GM04504 (cell line): ENCODE measurements around the gene NRXN3.

Experiments used
- DNase-seq: peaks from one replicate; pipeline ENCODE4 v3.0.0-alpha.2; 2012; ENCODE audit warnings: low read depth

The NRXN3 gene

DNA sequence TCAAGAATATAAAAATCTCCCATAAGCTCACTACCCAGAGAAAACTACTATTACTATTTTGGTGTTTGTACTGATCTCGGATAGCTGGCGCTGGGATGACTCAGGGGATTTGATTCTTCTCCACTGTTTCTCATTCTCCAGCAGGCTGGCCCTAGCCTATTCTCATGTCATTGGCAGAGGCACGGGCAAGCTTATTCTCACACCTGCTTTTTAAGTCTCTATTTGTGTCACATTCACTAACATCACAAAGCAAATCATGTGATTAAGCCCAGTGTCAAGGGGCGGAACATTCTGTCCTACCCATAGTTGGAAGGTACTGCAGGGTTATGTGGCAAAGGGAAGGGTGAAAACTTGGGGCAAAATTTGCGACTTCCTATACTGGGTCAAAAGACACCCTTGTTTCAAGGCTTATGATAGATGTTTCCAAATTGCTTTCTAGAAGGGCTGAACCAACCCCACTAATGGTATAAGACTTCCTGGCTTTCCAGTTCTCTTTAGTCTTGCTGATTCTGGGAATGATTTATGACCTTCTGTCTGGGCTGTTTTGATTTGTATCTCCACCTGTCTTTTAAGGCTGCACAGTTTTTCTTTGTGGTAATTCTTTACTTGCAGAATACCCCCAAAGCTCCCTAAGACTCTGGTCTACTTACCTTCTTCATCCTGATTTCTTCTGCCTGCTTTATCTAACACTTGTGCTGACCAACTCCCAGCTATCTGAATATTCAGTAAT lies 406.4 kb downstream of the NRXN3 start:
- DNase-seq, result no peak

GRCh38 chr14:78581229-78581628 lies 411.1 kb downstream of the NRXN3 start:
- no peak for DNase-seq

- DNase-seq, result no peak
These were observed 416.5 kb downstream of the NRXN3 start for GRCh38 chr14:78586681-78587080.

DNA sequence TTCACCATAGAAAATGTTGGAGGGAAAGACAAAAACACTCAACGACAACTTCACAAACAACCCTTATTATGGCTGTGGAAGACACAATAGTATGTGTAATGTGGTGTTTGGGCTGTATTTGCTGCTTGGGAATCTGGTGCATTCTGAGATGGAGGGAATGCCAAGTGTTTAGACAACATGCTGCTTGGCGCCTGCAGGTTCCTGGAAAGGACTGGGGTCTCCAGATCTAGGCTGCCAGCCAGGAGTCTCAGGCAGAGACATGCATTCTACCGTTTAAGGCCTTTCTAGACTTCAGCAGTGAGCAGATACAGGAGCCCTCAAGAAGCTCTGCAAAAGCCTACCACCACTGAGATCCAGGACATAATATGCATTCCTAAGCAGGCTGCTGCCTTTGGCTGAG lies 418.7 kb downstream of the NRXN3 start:
- no peak for DNase-seq

- no peak for DNase-seq
These were observed 422.5 kb downstream of the NRXN3 start for GRCh38 chr14:78592616-78593219.

DNA sequence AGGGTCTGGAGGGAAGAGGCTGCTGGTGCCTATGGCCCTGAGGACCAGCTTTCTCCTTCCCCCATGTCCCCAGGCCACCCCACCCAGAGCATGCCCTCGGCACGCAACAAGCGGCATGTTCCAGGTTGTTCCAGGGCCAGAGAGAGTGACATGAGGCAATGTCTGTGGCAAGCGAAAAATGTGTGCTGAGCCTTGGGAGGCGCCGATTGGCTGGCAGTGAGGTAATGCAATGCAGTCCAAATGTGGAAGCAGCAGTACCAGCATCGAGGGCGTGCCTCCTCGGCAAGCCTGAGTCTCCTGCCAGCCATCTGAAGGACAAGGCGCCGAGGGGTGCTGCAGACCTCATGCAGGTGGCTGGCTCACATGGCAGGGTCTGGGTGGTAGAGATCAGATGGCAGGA lies 423.8 kb downstream of the NRXN3 start:
- peak; percentile 21 for DNase-seq

GRCh38 chr14:78595797-78596196 lies 425.6 kb downstream of the NRXN3 start:
- no peak for DNase-seq

DNA sequence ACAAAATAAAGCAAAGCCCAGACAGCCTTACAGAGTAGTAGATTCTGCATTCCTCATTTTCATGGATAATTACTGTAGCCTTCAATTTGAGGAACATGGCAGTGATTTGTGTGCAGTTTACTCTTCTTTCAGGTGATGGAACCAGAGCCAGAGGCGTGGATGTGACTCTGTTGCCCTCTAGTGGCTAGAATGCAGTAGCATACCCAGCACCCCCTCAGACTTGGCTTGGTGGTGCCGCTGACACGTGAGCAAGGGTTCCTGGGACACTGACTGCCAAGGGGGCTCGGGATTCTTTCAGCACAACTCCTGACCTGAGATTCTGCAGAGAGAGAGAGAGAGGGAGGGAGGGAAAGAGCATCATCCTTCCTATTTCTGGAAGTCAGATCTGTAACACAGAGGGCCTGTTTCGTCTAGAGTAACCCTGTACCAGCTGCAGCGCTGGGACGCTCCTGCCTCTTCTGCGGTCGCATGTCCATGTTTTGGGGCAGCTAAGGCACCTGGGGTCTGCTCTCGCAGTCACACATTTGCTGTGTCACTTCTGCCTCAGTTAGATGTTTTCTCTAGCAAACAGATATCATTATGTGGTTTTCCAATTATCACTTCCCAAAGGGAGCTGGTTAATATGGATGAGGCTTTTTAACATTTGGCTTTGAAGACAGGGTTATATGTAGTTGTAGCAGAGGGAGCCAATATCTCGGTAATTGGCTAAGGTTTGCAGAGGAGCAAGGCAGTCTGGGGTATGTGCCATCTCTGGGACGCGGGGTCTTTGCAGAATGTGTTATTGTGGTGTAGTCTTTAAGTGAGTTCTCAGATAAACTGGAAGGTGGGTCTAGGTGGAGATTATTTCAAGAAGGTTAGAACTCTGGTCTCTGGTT lies 428.1 kb downstream of the NRXN3 start:
- DNase-seq, result peak; percentile 28

GRCh38 chr14:78605025-78605762 lies 435.0 kb downstream of the NRXN3 start:
- no peak for DNase-seq

GRCh38 chr14:78605897-78606500 lies 435.8 kb downstream of the NRXN3 start:
- DNase-seq, result peak; percentile 76

- no peak for DNase-seq
These were observed 439.0 kb downstream of the NRXN3 start for GRCh38 chr14:78608998-78609787.

DNA sequence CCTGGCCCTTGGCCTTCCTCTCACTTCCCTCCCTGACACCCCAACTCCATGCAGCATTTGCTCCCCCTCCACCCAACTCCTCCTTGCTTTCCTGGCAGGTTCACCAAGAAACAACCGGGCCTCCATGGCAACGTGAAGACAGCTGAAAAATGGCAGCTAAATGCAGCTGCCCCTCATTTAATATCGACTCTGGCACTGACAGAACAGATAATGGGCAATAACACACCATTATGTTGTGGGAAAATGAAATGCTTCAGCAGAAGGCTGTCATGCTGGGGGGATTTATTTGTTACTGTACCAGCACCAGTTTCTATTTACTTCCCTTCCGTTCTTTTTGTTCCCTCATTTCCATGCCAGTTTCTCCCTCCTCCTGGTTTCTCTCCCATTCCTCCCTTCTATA lies 440.8 kb downstream of the NRXN3 start:
- DNase-seq, result no peak

DNA sequence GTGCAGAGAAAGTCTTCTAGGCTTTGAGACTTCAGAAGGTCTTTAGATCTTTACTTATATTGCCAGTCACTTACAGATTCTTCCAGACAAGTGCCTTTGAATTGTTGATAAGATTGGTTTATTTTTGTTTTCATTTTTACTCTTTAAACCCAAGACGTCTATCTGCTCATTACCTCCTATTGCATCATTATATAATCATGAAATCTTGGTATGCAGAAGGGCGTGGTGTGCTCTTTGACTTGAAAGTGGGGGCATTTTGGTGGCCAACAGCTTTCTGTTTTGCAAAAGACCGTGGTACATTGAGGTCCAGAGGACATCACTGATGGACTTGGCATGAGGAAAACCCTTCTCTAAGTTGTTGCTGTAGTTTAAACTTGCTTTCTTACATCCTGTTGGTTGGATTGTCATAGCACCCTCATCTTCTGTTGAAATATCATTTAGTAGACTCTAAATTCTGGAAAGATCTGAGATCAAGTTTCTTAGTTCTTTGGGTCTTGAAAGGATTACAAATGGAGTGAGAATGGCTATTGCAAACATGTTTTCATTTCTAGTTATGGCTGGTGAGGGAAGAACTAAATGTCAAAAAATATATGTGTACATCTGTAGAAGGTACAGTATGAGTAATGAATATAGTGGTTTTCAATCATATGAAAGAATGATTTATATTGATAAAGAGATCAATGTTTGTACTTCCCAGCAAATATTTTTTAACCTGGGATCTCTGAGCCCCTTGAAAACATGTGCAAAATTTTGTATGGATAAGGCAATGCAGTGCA lies 441.8 kb downstream of the NRXN3 start:
- DNase-seq, result no peak

DNA sequence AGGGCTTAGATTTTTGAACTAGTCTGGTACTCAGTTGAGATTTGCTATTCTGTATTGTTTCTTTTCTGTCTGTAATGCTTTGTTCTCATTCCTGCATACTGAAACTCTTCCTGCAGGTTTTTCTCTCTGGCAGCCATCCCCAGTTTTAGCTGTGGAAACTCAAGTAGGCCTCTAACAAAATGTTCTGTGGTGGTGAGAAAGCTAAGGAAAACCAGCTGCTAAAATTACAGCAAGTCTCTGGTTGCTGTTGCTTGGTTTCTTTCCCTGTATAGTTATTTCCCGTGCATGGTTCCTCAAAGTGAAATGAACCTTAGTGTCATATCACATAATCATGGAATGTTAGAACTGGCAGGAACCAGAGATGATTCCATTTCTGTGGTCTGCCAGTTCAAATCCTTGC lies 442.5 kb downstream of the NRXN3 start:
- DNase-seq, result no peak

DNA sequence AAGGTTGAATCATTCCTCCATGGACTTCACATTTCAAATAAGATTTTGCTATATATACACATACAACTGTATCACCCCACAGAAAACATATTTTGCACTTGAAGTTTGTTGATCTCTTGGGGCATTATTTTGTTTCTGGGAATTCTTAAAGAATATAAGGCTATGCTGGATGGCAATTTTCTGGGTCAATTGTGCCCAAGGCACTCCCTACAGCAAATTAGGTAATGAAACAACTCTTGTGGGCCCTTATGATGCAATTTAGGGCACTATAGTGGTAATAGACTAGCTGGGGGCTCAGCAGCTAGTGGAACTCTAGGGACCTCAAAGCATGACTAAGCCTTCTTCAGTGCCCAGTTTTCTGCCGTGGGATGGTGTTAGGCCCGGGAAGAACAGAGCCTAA lies 444.4 kb downstream of the NRXN3 start:
- DNase-seq, result no peak

GRCh38 chr14:78617735-78618134 lies 447.6 kb downstream of the NRXN3 start:
- no peak for DNase-seq

DNA sequence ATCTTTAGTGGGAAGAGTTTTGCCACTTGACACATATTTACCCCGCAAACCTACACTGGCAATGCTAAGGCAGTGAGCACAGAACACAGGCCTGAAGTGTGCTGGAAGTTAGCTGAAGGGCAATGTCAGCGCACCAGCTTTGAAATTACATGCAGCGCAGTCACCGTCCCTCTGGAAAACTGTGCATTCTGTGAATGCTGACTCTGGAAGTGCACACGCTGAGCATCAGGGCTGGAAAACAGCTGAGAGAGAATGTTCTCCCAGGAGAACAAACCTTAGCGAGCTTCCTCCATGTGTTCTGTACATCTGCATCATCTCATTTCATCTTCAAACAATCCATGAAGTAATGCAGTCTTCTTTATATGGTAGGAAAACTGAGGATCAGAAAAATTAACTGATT lies 448.2 kb downstream of the NRXN3 start:
- no peak for DNase-seq

- no peak for DNase-seq
These were observed 456.9 kb downstream of the NRXN3 start for GRCh38 chr14:78627114-78627513.

- no peak for DNase-seq
These were observed 461.4 kb downstream of the NRXN3 start for GRCh38 chr14:78631551-78631950.

- no peak for DNase-seq
These were observed 463.6 kb downstream of the NRXN3 start for GRCh38 chr14:78633752-78634151.
